Retinal pigment epithelial cell (primary cell): ENCODE data around the gene PDZRN3.

Experiments
- DNase-seq: peaks from one replicate; pipeline ENCODE4 v3.0.0-alpha.2; 2010; ENCODE audit warnings: low read depth
- H3K4me3 ChIP-seq: 2 replicates; pipeline ENCODE4 v1.5.1; 2011; ENCODE audit warnings: mild to moderate bottlenecking, low read length, control low read depth, moderate library complexity
- CTCF ChIP-seq: conservative IDR thresholded peaks from 2 replicates; pipeline ENCODE4 v1.5.1; 2011; ENCODE audit warnings: low read depth, low read length, control low read depth, inconsistent platforms

The PDZRN3 gene

GRCh38 chr3:73582535-73582934, 42.2 kb downstream of the PDZRN3 start:
- H3K4me3 ChIP-seq = no peak overlapping the region
- no peak for TF ChIP-seq CTCF

GRCh38 chr3:73581134-73581846, 43.5 kb downstream of the PDZRN3 start:
- no peak overlapping the region for H3K4me3 ChIP-seq
- DNase-seq = no peak
- TF ChIP-seq CTCF = no peak

More at GRCh38 chr3:73582535-73582934, 42.2 kb downstream of the PDZRN3 start:
- DNase-seq = no peak

GRCh38 chr3:73580343-73580742, 44.4 kb downstream of the PDZRN3 start:
- no peak for TF ChIP-seq CTCF
- H3K4me3 ChIP-seq = no peak overlapping the region
- DNase-seq = no peak

- H3K4me3 ChIP-seq = no peak overlapping the region
- TF ChIP-seq CTCF = no peak
- no peak for DNase-seq
These were observed 47.0 kb downstream of the PDZRN3 start for GRCh38 chr3:73577704-73578103.

- TF ChIP-seq CTCF = no peak
- H3K4me3 ChIP-seq = no peak overlapping the region
- DNase-seq = no peak
These were observed 47.7 kb downstream of the PDZRN3 start for GRCh38 chr3:73576999-73577461.

GRCh38 chr3:73575953-73576352, 48.8 kb downstream of the PDZRN3 start:
- no peak for DNase-seq
- TF ChIP-seq CTCF = no peak
- no peak overlapping the region for H3K4me3 ChIP-seq

- H3K4me3 ChIP-seq = no peak overlapping the region
- TF ChIP-seq CTCF = no peak
- no peak for DNase-seq
These were observed 49.2 kb downstream of the PDZRN3 start for GRCh38 chr3:73575519-73575918.
